ENCODE results near the gene ODF4.

Gene ODF4, protein sequence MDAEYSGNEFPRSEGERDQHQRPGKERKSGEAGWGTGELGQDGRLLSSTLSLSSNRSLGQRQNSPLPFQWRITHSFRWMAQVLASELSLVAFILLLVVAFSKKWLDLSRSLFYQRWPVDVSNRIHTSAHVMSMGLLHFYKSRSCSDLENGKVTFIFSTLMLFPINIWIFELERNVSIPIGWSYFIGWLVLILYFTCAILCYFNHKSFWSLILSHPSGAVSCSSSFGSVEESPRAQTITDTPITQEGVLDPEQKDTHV

DNA sequence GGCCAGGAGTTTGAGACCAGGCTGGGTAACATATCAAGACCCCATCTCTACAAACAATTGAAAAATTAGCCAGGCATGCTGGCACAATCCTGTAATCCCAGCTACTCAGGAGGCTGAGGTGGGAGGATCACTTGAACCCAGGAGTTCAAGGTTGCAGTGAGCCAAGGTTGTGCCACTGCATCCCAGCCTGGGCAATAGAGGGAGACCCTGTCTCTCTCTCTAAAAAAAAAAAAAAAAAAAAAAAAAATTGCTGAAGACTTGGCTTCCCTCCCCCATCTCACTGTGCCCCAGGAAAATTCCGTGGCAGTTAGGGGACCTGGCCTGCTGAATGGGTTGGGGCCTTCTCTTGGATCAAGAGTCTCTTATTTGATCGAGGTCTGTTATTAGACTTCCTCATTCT is at the start of gene ODF4:
Gene ODF4, plus strand, starts transcription at position 301 of the 400 bp plus-strand sequence. CDS start 212 bp downstream, outside the sequence.
- DNase-seq: no peak

DNA sequence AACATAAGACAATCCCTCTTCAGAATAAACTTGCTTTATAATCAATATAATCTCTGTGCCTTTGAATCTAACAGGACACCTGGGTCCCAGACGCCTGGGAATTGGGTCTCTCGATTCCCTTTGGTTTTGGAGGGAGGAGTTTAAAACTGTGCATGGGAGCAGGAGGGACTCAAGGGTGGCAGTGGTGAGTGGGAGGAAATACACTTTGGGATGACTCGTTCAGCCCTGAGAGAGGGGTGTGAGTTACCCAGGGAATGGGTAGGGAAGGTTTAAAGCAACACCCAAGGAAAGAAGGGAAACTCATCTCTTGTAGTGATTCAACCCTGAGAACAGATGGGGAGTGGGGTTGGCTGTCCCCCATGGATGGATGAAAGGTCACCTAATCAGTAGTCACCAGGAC is 49.6 kb upstream of the ODF4 start:
- no peak for DNase-seq

DNA sequence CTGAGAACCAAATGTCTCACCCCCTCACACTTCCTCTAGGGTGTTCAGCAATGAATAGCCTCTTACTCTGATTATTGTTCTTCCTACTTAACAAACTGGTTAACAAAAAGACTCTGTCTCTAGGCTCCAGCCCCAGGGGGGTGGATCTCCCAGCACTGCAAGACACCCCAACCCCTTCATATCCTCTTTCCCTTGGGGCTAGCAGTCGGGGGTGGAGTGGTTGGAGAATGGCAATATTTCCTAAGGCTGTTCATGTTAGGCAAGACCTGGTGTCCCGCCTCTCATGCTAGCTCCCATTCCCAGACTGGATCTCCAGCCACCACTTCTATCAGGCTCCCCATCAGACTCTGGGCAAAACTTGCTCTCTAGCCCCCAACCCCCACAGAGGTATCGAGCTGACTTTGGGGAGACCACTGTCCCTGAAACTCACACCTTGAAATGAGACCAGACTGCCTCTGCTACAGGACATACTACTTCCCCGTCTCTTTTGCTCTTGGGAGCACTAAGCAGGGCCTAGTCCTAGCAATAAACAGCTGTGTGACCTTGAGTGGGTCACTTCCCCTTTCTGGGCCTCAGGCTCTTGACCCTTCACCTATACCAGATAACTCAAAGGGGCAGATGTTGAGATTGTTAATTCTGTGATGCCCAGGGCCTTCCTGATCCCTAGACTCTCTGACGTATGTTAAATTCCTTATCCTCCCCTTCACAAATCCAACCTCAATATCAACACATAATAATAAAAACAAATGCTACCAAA is 46.8 kb upstream of the ODF4 start:
- DNase-seq: no peak

DNA sequence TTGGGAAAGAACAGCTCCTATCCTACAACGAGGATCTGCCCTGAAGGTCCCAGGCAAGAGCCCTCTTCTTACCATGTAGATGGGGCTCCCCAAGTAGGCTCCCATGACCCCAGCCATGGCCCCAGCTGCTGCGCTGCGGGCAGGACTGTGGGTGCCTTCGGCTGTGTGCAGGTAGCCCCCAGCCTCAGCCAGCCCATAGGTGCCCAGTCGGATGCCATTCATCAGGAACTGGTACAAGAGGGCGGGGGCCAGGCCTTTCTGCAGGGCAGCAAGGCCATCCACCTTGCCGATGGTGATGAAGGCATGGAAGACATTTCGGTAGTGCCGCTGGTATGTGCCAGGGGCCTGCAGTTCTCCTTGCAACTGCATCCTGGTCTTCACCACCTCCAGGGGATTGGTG is 45.3 kb upstream of the ODF4 start:
- DNase-seq: no peak

DNA sequence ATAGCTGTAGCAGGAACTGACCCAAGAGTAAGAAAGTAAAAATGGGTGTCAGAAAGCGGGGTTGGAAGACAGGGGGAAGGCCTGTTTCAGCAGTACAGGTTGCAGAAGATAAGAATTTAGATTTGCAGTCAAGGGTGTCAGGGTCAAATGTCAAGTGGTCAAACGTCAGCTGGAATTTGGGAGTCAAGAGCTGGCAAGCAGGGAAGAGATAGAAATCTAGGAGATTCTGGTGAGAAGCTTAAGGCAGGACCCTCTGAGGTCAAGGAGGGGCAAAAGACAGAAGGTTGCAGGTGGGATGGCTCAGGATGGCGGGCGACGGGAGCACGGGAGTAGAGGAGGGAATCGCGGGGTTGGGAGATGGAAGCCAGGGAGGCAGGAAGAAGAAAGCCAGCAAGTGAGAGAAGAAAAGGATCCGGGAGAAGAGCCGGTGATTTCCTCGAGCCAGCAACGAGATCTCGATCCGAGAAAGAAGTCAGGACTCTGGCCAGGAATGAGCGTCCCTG is 44.8 kb upstream of the ODF4 start:
- DNase-seq: no peak

DNA sequence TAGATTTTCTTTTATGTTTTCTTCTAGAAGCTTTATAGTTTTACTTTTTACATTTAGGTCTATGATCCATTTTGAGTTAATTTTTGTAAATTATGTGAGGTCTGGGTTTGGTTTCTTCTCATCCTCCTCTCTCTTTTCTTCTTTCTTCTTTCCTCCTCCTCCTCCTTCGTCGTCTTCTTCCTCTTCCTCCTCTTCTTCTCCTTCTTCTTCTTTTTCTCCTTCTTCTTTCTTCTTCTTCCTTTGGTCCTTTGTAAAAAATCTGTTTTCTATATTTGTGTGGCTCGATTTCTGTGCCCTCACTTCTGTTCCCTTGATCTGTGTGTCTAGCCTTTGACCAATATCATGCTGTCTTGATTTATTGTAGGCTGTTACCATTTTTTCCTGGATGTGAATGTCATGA is 39.4 kb upstream of the ODF4 start:
- no peak for DNase-seq

DNA sequence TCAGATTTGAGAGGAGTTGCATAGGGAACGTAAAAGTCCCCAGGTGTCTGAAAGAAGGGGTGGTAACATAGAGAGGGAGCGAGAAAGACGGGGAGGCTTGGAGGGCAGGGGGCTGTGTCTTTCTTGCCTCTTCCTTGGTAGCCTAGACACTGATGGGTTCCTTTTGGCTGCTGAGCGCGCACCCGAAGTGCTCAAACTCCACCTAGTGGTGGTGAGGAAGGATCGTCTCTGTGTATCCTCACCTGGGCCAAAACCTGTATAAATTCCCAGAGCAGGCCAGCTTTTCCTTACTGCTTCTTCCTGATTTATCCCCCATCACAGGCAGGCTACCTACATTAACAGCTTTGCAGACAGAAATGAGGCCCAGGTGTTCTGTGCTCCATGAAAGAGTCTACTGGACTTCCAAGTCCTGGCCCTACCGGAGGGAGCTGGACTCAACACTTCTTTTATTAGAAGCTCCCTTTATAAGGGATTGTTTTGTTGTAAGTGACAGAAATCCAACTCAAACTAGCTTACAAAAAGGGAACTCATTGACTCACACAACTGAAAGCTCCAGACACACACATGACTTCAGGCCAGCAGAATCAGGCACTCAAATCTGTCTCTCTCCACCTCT is 38.9 kb upstream of the ODF4 start:
- DNase-seq: peak; percentile 69

DNA sequence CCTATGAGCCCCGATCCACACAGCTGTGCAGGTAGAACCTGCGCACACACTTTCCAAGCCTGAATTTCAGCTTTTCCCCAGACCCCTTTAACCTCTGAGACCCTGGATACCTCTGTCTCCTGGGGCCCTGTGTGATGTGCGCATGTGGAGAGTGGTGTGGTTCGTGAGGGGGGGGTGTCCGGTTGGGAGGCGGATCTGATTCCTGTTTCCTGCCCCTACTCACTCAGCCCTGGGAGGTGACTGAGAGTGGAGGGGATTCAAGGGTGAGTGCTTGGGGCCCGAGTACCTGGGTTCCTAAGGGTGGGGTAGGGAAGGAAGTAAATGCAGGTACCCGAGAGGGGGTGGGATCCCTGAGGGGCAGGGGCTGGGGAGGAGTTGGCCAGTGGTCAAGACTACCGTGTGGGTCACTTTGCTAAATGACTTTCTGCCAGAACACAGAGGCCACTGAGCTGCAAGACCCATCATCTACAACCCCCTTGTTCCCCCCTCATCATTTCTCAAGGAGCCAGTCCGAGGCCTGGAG is 29.0 kb upstream of the ODF4 start:
- no peak for DNase-seq

DNA sequence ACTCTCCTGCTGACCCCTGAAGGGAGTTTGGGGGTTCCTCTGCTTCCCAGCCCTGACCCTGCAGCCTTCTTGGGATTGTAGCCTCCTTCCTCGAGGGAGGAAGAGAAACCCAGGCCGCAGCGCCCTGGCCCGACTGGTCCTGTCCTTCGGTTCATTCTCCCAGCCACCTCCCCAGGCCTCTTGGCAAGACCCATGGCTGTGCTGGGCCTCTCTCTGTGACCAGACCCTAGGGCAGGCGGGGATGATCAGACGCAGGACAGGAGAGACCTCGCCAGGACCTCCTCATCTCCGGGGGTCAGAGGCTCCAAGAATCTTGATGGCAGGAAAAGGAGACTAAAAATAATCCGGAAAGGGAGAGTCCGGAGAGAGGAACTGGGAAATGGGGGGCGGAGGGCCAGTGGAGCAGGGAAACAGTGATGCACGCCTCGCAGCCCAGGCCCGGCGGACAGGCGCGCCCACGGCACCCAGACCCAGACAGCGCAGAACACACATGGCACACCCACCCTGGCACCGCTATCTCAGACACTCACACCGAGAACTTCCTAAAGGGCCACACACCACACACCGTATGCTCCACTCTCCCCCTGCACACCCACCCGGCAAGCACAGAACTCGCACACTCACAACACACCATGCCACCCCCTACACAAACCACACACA is 28.4 kb upstream of the ODF4 start:
- no peak for DNase-seq

DNA sequence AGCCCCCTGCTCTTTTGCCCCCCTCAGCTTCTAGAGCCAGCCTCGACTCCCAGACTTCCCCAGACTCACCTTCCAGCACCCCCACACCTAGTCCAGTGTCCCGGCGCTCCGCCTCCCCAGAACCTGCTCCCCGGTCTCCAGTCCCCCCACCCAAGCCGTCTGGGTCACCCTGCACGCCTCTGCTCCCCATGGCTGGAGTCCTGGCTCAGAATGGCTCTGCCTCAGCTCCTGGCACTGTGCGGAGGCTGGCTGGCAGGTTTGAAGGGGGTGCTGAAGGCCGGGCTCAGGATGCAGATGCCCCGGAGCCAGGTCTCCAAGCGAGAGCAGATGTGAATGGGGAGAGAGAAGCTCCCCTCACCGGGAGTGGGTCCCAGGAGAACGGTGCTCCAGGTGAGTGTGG is 27.4 kb upstream of the ODF4 start:
- no peak for DNase-seq

DNA sequence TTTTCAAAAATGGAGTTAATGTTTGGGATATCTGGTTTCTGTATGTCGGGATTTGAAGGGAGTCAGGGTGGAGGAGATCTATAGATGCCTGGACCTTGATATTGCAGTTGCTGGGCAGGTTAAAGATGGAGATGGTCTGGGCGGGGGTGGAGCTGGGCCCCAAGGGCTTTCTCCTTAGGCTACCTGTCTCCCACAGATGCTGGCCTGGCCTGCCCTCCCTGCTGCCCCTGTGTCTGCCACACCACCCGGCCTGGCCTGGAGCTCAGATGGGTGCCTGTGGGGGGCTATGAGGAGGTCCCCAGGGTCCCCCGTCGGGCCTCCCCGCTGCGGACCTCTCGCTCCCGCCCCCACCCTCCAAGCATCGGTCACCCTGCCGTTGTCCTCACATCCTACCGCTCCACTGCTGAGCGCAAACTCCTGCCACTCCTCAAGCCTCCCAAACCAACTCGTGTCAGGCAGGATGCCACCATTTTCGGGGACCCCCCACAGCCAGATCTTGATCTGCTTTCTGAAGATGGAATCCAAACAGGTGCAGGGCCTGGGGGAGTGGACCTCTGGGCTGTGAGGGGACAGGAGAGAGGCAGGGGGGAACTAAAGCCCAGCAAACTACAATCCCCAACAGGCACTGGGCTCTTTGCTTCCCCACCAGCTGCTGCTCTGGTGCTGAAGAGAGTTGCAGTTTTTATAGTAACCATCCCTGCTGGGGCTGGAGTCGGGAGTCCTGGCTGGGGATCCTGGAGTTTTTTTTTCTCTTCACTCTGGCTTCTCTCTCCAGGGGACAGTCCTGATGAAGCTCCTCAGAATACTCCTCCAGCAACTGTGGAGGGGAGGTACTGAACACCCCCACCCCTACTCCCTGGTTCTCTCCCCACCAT is 26.7 kb upstream of the ODF4 start:
- no peak for DNase-seq

DNA sequence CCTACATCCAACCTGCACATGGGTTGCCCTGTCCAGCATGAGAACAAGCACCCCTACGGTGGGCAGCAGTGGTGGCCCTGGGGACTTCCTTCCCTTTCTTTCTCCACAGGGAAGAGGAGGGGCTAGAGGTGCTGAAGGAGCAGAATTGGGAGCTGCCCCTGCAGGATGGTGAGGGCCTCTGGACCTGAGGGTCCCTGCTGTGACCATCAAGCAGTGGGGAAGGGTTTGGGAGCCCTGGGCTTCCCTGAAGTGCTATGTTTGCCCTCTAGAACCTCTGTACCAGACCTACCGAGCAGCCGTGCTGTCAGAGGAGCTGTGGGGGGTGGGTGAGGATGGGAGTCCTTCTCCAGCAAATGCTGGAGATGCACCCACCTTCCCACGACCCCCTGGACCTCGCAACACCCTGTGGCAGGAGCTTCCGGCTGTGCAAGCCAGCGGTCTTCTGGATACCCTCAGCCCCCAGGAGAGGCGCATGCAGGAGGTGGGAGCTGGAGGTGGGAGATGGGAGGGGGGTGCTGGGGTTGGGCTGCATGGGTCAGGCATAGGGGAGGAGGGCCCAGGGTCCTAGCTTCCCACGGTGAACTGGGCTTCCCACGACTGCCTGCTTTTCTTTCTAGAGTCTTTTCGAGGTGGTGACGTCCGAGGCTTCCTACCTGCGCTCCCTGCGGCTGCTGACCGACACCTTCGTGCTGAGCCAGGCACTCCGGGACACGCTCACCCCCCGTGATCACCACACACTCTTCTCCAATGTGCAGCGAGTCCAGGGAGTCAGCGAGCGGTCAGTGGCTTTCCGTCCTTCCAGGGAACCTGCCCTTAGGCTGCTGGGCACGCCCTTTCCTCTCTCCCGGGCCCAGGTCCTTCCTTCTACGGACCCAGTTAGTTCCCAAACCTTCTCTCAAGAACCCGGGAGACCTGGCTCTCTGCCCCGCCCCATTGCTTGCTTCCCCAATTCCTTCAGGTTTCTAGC is 24.6 kb upstream of the ODF4 start:
- DNase-seq: no peak

DNA sequence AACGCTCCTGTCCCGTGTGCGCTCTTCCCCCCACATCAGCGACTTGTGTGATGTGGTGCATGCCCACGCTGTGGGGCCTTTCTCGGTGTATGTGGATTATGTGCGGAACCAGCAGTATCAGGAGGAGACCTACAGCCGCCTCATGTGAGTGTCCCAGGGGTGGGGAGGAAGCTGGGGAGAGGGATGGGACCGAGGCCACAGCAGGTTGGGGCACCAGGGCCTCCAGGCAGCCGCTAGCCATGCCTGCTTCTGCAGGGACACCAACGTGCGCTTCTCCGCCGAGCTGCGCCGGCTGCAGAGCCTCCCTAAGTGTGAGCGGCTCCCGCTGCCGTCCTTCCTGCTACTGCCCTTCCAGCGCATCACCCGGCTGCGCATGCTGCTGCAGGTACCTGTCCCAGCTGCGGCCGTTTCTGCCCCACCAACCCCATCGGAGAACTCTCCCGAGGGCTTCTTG is 23.8 kb upstream of the ODF4 start:
- DNase-seq: no peak

DNA sequence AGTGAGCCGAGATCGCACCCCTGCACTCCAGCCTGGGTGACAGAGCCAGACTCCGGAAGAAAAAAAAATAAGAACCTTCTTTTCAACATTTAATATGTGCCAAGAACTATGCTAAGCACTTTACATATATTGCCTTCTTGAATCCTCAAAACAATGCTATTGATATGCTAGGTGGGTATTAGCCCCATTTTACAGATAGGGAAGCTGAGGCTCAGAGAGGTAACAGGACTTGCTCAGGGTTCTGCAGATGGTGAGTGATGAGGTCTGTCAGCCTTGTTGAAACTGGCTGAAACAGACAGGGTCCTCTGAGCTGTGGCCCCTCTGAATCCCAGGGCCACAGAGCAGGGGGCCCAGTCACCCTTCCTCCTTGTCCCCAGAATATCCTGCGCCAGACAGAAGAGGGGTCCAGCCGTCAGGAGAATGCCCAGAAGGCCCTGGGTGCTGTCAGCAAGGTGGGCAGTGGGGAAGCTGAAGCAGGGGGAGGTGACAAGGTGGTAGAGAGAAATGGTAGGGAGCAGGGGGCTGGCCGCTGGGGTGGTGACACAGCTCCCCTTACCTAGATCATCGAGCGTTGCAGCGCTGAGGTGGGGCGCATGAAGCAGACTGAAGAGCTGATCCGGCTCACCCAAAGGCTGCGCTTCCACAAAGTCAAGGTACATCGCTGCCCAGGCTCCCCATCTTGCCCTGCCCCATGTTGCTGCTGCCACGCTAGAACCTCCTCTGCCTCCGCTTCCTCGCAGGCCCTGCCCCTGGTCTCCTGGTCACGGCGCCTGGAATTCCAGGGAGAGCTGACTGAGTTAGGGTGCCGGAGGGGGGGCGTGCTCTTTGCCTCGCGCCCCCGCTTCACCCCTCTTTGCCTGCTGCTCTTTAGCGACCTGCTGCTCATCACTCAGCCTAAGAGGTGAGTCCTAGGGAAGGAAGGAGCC is 21.4 kb upstream of the ODF4 start:
- no peak for DNase-seq

DNA sequence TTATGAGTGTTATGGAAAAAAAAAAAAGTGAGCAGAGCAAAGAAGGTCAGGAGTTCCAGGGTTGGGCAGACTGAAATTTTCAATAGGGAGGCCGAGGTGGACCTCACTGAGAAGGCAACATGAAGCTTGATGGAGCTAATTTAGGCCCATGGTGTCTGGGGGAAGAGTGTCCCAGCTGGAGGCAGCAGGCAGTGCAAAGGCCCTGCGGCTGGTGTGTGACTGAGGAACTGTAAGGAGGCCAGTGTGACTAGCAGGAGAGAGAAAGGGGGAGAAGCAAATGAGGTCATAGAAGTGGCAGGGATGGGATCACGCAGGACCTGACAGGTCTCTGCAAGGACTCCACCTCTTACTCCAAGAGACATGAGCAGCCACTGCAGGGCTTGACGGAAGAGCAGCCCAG is 19.4 kb upstream of the ODF4 start:
- DNase-seq: no peak

DNA sequence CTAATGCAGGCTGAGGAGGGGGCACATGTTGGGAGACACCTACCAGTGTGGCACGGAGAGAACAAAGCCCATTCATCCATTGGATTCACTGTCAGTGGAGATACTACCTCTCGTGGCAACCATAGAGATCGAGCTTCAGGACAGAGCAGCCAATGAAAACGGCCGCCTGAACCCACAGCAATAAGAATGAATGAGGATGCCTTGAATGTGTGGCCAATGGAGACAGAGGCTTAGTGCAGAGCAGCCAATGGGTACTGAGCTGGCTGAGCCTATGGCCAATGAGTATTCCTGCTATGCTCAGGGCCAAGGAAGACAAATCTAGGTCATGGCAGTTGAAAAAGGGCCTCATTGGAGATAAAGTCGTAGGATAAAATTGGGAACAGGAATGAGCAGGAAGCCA is 18.6 kb upstream of the ODF4 start:
- DNase-seq: no peak

DNA sequence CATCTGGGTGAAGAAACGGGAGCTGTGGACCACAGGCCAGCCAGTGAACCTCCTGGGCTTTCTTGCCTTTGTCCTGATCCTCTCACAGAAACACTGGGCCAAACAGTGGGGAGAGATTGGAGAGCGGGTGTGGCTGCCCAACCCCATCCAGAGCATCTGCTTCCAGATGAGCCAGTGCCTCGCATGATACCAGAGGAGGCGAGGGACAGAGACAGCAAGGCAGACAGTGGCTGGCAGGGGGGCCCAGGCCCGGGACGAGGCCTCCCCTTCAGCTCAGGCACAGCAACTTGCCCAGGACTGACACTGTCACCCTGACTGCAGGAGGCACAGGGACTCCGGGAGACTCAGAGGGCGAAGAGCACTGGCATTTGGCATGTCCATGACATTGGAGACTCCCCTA is 17.6 kb upstream of the ODF4 start:
- no peak for DNase-seq

DNA sequence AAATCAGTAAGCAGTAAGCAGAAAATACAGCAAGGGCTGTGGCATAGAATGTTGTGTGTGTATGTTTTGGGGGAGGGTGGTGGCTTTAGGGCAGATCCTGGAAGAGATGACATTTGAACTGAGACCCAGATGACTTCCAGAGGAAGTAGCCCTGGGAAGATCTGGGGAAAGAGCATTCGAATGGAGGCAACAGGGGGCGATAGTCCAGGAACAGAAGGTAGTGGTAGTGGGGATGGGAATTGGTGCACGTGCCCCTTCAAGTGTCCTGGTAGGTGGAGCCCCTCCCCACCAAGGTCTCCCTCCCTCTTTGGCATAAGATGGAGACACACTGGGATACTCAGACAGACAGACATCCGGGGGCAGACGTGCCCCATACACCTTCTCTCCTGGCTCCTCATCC is 15.5 kb upstream of the ODF4 start:
- DNase-seq: no peak

DNA sequence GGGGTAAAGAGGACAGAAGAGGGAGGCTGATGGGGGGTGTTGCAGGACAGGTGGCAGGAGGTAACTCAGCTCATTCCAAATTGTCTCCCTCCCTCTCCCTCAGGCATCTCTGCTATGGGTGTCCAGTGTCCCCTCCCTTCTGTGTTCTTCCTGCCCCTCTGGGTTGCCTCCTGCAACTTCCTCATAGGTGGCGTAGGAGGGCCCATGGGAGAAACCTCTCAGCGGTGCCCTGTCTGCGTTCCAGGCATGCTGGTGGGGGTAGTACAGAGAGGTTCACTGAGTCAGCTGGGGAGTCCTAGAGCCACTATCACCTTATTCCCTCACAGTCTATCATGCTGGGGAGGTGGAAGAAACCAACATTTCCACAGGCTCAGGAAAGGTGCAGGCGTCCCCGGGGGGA is 14.7 kb upstream of the ODF4 start:
- DNase-seq: no peak
